Measurements from ENCODE around the gene IL13RA1. TPM values are rescaled to one million over a fixed set of nuclear protein-coding genes. Genes with fewer than 3 reads are reported as not detected.

The IL13RA1 gene
- total and polyA plus RNA-seq, 2 of the 13 experiments (the other 11 are each of a cell fraction or from before 2014, with no cell fraction given), result 56.6 to 73.5 TPM

GRCh38 chrX:118702741-118703140, 24.7 kb upstream of the IL13RA1 start (continued):
- TF ChIP-seq ZNF253 (CRISPR knock-in tag; IDR thresholded peaks at IDR 0.05; ENCODE audit: borderline replicate concordance) (no peak), EHMT2 (IDR thresholded peaks at IDR 0.05; ENCODE audit: borderline replicate concordance, low read depth, low read length) (no peak), KAT2B (IDR thresholded peaks at IDR 0.05; ENCODE audit: borderline replicate concordance, low read depth, low read length) (no peak), GRHL1 (CRISPR knock-in tag; conservative IDR thresholded peaks at IDR 0.05) (no peak), SOX5 (CRISPR knock-in tag; IDR thresholded peaks at IDR 0.05; ENCODE audit: borderline replicate concordance) (peak; percentile 83; the same call in 1 of the 2 replicates), TCF7 (IDR thresholded peaks at IDR 0.05; ENCODE audit: low read depth) (peak; percentile 82), RARA (CRISPR knock-in tag; IDR thresholded peaks at IDR 0.05) (no peak), ZNF232 (CRISPR knock-in tag; IDR thresholded peaks at IDR 0.05; ENCODE audit: borderline replicate concordance) (no peak), AGO2 (optimal IDR thresholded peaks at IDR 0.05; ENCODE audit: low read depth, low read length) (no peak), CEBPZ (IDR thresholded peaks at IDR 0.05; ENCODE audit: low read length) (no peak), ZSCAN21 (CRISPR knock-in tag; IDR thresholded peaks at IDR 0.05; ENCODE audit: borderline replicate concordance) (no peak), HMG20A (CRISPR knock-in tag; IDR thresholded peaks at IDR 0.05; ENCODE audit: borderline replicate concordance) (peak; percentile 66; the same call in 1 of the 2 replicates), UBTF (CRISPR knock-in tag; IDR thresholded peaks at IDR 0.05) (no peak), CBFB (CRISPR knock-in tag; IDR thresholded peaks at IDR 0.05) (peak; percentile 47; the same call in 1 of the 2 replicates)
